ENCODE measurements around the gene NKX6-1. TPM values are rescaled to one million over a fixed set of nuclear protein-coding genes. Genes with fewer than 3 reads are reported as not detected.

Gene NKX6-1
- total RNA-seq (1 to 10 TPM in 1 of 5 donors, not detected in 4; 1.1 TPM), polyA plus RNA-seq (1 to 10 TPM in 1 of 3 donors, not detected in 2; 5.2 TPM)
- long read RNA-seq, donor 1, result 0 reads
- long read RNA-seq, donor 2, result 0 reads
- long read RNA-seq, donor 3, result 0 reads
- long read RNA-seq, donor 4, result 0 reads
- long read RNA-seq, donor 5, partial matches to known transcripts, result 0 of 1 reads
- long read RNA-seq, donor 5, other reads (novel, unspliced or antisense), result 0 of 1 reads
- long read RNA-seq, donor 6, result 0 reads
- long read RNA-seq, donor 7, partial matches to known transcripts, result 0 of 1 reads
- long read RNA-seq, donor 7, other reads (novel, unspliced or antisense), result 0 of 1 reads
- long read RNA-seq, donor 8, result 0 reads
- long read RNA-seq, donor 9, result 0 reads
- long read RNA-seq, donor 10, result 0 reads

- H3K4me1 ChIP-seq, result peaks cover 23 to 47% (median 37%) of the 10 kb centered on the region in 4 donors
- H3K27me3 ChIP-seq, result peaks cover 67 to 100% (median 100%) of the 10 kb centered on the region in 3 donors
- peaks cover 0 to 33% (median 10%) of the 10 kb centered on the region in 4 donors for H3K9me3 ChIP-seq
- H3K4me3 ChIP-seq, result peak within 1 kb of the TSS; percentile 33 to 54 (median 45)
- H3K27ac ChIP-seq, result peak within 1 kb of the TSS in 1 of 5 donors; percentile 18
- no peak for TF ChIP-seq CTCF (IDR thresholded peaks at IDR 0.05)
- no peak for TF ChIP-seq EP300 (IDR thresholded peaks at IDR 0.05)
- no peak for TF ChIP-seq POLR2A (IDR thresholded peaks at IDR 0.05)
- TF ChIP-seq POLR2AphosphoS5 (IDR thresholded peaks at IDR 0.05), result no peak
- DNase-seq, result peak; percentile 38 to 95
- 4 to 6% (median 4%) methylated on average over 43 to 47 of the region's 47 CpGs for WGBS, 5 donors
- no peaks in the 10 kb centered on the region for H3K36me3 ChIP-seq
- intact Hi-C loops (cut with DNase I; ENCODE audit: low total_unique reads), result no loop called here
These were observed at the start of gene NKX6-1 for GRCh38 chr4:84498935-84499623. Gene NKX6-1 (minus strand): TSS chr4:84499292. CDS start chr4:84498228, 1,064 bp downstream.

GRCh38 chr4:84547211-84547610 lies 48.1 kb upstream of the NKX6-1 start:
- intact Hi-C loops (cut with DNase I; ENCODE audit: low total_unique reads), result no loop called here
- 73 to 86% (median 83%) methylated on average over 3 of the region's 3 CpGs for WGBS, 5 donors
- no peak for DNase-seq
- no peak for TF ChIP-seq POLR2A (IDR thresholded peaks at IDR 0.05)
- no peak for TF ChIP-seq POLR2AphosphoS5 (IDR thresholded peaks at IDR 0.05)
- TF ChIP-seq EP300 (IDR thresholded peaks at IDR 0.05), result no peak
- no peak for TF ChIP-seq CTCF (IDR thresholded peaks at IDR 0.05)
- no peaks in the 10 kb centered on the region for H3K9me3 ChIP-seq
- H3K36me3 ChIP-seq, result no peaks in the 10 kb centered on the region
- no peaks in the 10 kb centered on the region for H3K27me3 ChIP-seq
- H3K4me3 ChIP-seq, result no peak overlapping the region
- no peaks in the 10 kb centered on the region for H3K4me1 ChIP-seq
- H3K27ac ChIP-seq, result no peak overlapping the region

GRCh38 chr4:84545093-84545492 lies 46.0 kb upstream of the NKX6-1 start:
- no peak for DNase-seq
- Histone ChIP-seq H3K4me1 (no peaks in the 10 kb centered on the region), H3K4me3 (no peak overlapping the region), H3K27ac (no peak overlapping the region), H3K36me3 (no peaks in the 10 kb centered on the region), H3K27me3 (no peaks in the 10 kb centered on the region), H3K9me3 (no peaks in the 10 kb centered on the region)
- 62 to 69% (median 64%) methylated on average over 5 of the region's 5 CpGs for WGBS, 5 donors
- intact Hi-C loops (cut with DNase I; ENCODE audit: low total_unique reads), result no loop called here
- TF ChIP-seq EP300 (IDR thresholded peaks at IDR 0.05), result no peak
- no peak for TF ChIP-seq POLR2A (IDR thresholded peaks at IDR 0.05)
- no peak for TF ChIP-seq CTCF (IDR thresholded peaks at IDR 0.05)
- TF ChIP-seq POLR2AphosphoS5 (IDR thresholded peaks at IDR 0.05), result no peak

- TF ChIP-seq CTCF (IDR thresholded peaks at IDR 0.05) (no peak), EP300 (IDR thresholded peaks at IDR 0.05) (no peak), POLR2A (IDR thresholded peaks at IDR 0.05) (no peak), POLR2AphosphoS5 (IDR thresholded peaks at IDR 0.05) (no peak)
- Histone ChIP-seq H3K4me1 (no peaks in the 10 kb centered on the region), H3K4me3 (no peak overlapping the region), H3K36me3 (no peaks in the 10 kb centered on the region), H3K9me3 (no peaks in the 10 kb centered on the region), H3K27ac (no peak overlapping the region), H3K27me3 (no peaks in the 10 kb centered on the region)
- WGBS, 5 donors, result 91 to 99% (median 97%) methylated on average over 2 of the region's 2 CpGs
- intact Hi-C loops (cut with DNase I; ENCODE audit: low total_unique reads), result no loop called here
- no peak for DNase-seq
These were observed 36.8 kb upstream of the NKX6-1 start for GRCh38 chr4:84535901-84536300.
